ENCODE data around the gene LARP4B.

Gene LARP4B

DNA sequence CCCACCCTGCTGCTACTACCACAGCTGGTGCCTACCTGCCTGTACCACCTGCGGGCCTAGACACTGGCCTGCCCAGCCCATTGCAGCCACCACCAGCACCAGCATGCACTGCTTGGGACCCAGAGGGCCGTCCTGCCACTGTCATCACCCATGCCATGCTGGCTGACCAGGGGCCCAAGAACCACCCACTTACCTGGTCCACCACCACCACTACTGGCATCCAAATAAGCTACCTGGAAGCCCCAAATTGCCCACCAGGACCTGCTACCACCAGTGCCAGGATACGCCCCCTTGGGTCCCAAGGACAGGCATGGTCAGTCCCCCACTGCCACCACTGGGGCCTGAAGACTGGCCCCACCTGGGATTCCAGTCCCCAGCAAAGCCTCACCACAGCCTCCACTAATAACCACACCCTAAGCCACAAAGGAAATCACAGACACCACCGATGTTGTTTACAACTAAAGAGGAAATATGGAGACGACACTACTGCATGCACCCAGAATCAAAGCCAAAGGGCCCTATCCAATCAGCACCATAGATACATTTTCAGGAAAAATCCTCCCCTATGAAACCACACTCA, 171.5 kb downstream of the LARP4B start:
- DNase-seq, result no peak

Data from fibroblast of skin of right quadriceps (primary cell).